HFFc6 (cell line): ENCODE measurements around the gene MYO1G. TPM values are rescaled to one million over a fixed set of nuclear protein-coding genes. Genes with fewer than 3 reads are reported as not detected.

Experiments used
- DNase-seq: peaks from one replicate; pipeline ENCODE4 v3.0.0-alpha.2; 2018
- H3K27ac Mint-ChIP-seq: 2 replicates; pipeline ENCODE4 v1.8.0; 2020; ENCODE audit warnings: mild to moderate bottlenecking, mixed read lengths
- H3K27me3 Mint-ChIP-seq: 2 replicates; pipeline ENCODE4 v1.8.0; 2021; ENCODE audit warnings: mild to moderate bottlenecking, moderate library complexity, mixed read lengths; ENCODE audit not compliant: insufficient read depth
- H3K36me3 Mint-ChIP-seq: 2 replicates; pipeline ENCODE4 v1.8.0; 2021; ENCODE audit warnings: low read depth, mixed read lengths
- H3K4me1 Mint-ChIP-seq: 2 replicates; pipeline ENCODE4 v1.8.0; 2020; ENCODE audit warnings: low read depth, mixed read lengths
- H3K4me3 Mint-ChIP-seq: 2 replicates; pipeline ENCODE4 v1.8.0; 2020; ENCODE audit warnings: mild to moderate bottlenecking, moderate library complexity, mixed read lengths
- H3K9me3 Mint-ChIP-seq: 2 replicates; pipeline ENCODE4 v1.8.0; 2020; ENCODE audit warnings: mild to moderate bottlenecking, mixed read lengths
- total RNA-seq, 6 experiments: library from RNA; stranded (reverse); fragmentation: NEBNext Ultra II Directional; extraction: Animal tissue kit (Norgen Biotek cat#: 25700); gene quantifications; 2 replicates in 1 of 6; 3 replicates in 5 of 6; pipeline ENCODE4 v1.2.3, GENCODE V29; 2021
- TF ChIP-seq, protein P1 (sequence below): fragments of 200-600 bp; sonication (generic); IDR thresholded peaks from 2 replicates; pipeline ENCODE4 v1.5.0; 2021; ENCODE audit warnings: antibody characterized with exemption, mild to moderate bottlenecking

Gene MYO1G
- total RNA-seq, 6 experiments from 2014 or later, result not detected

DNA sequence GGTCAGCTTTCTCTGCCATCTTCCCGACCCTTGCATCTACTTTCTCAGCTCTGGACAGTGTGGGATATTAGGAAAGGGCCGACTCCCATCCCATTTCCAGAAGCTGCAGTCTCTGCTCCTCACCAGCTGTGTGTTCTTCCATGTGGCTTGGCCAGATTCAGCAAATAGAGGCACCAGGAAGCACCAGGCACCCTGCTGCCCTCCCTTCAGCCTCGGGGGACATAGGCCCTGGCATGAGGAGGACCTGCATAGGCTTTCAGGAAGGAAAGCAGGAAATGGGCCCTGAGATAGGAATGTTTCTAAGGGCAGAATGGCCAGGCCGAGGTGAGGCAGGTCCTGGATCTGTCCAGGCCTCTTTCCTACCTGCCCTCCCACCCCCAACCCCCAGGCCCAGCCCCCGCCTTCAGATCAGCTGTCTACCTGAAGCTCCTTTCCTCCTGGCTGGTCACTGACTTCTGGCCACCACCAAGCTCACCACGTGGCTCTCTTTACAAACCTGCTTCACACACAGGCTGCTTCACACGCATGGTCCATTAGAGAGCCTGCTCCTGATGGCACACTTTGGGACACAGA, 66.0 kb downstream of the MYO1G start:
- no peaks in the 10 kb centered on the region; the same call in 1 of the 2 replicates for H3K27me3 Mint-ChIP-seq
- no peak overlapping the region for H3K4me3 Mint-ChIP-seq
- TF ChIP-seq, protein P1, sequence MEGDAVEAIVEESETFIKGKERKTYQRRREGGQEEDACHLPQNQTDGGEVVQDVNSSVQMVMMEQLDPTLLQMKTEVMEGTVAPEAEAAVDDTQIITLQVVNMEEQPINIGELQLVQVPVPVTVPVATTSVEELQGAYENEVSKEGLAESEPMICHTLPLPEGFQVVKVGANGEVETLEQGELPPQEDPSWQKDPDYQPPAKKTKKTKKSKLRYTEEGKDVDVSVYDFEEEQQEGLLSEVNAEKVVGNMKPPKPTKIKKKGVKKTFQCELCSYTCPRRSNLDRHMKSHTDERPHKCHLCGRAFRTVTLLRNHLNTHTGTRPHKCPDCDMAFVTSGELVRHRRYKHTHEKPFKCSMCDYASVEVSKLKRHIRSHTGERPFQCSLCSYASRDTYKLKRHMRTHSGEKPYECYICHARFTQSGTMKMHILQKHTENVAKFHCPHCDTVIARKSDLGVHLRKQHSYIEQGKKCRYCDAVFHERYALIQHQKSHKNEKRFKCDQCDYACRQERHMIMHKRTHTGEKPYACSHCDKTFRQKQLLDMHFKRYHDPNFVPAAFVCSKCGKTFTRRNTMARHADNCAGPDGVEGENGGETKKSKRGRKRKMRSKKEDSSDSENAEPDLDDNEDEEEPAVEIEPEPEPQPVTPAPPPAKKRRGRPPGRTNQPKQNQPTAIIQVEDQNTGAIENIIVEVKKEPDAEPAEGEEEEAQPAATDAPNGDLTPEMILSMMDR, result no peak
- no peaks in the 10 kb centered on the region for H3K9me3 Mint-ChIP-seq
- no peaks in the 10 kb centered on the region for H3K36me3 Mint-ChIP-seq
- 0 out of 2 replicates have a peak, but pooled peaks cover 8% of the 10 kb centered on the region for H3K4me1 Mint-ChIP-seq
- no peak overlapping the region for H3K27ac Mint-ChIP-seq
- no peak for DNase-seq

Other genes with a start within 250 kb of the MYO1G start
- 10 to 100 TPM; 33.2 to 42.4 (median 36.6) TPM for gene ZMIZ2, start 230.2 kb downstream of the MYO1G start, total RNA-seq
- gene PPIA, start 182.3 kb downstream of the MYO1G start, total RNA-seq, result 1,000 to 10,000 TPM; 2,348 to 2,538 (median 2,460) TPM
- 100 to 1,000 TPM; 128 to 215 (median 185) TPM for gene H2AZ2, start 130.9 kb downstream of the MYO1G start, total RNA-seq
- gene PURB, start 93.5 kb downstream of the MYO1G start, total RNA-seq, result 10 to 100 TPM; 22.2 to 32.2 (median 26.0) TPM
- gene CCM2, start 21.2 kb upstream of the MYO1G start, total RNA-seq, result 10 to 100 TPM; 50.3 to 57.4 (median 52.7) TPM
- gene NACAD, start 110.0 kb upstream of the MYO1G start, total RNA-seq, result 10 to 100 TPM in 2 of 6 experiments, 1 to 10 TPM in 4; 5.5 to 10.5 (median 9.6) TPM
- gene TBRG4, start 132.7 kb upstream of the MYO1G start, total RNA-seq, result 10 to 100 TPM; 53.8 to 68.1 (median 61.2) TPM
- not detected for gene RAMP3, start 178.8 kb upstream of the MYO1G start, total RNA-seq